ENCODE results near the gene PSMB11. TPM values are rescaled to one million over a fixed set of nuclear protein-coding genes. Genes with fewer than 3 reads are reported as not detected.

PSMB11 gene
- total RNA-seq, 2 donors from 2014 or later, result not detected

DNA sequence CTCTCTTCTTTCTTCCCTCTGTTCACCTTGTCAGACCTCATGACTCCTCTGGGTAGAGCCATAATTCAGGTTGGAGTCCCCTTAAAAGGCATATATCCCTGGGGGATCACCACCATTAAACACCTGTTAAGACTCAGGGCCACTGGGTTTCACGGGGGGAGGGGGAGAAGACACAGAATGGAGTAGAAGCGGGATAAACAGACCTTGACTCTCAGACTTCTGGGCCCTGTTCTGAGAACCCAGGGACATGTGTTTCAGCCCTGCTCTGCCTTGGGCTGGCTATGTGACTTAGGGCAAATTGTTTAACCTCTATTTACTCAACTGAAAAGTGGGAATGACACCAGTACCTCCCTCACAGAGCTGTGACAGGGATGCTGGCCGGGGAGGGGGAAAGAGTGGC is 10.7 kb downstream of the PSMB11 start:
- H3K27me3 ChIP-seq, result no peaks in the 10 kb centered on the region
- no peaks in the 10 kb centered on the region for H3K36me3 ChIP-seq
- peaks cover 5% of the 10 kb centered on the region for H3K4me1 ChIP-seq
- H3K4me3 ChIP-seq, result no peak overlapping the region
- TF ChIP-seq, protein P1, sequence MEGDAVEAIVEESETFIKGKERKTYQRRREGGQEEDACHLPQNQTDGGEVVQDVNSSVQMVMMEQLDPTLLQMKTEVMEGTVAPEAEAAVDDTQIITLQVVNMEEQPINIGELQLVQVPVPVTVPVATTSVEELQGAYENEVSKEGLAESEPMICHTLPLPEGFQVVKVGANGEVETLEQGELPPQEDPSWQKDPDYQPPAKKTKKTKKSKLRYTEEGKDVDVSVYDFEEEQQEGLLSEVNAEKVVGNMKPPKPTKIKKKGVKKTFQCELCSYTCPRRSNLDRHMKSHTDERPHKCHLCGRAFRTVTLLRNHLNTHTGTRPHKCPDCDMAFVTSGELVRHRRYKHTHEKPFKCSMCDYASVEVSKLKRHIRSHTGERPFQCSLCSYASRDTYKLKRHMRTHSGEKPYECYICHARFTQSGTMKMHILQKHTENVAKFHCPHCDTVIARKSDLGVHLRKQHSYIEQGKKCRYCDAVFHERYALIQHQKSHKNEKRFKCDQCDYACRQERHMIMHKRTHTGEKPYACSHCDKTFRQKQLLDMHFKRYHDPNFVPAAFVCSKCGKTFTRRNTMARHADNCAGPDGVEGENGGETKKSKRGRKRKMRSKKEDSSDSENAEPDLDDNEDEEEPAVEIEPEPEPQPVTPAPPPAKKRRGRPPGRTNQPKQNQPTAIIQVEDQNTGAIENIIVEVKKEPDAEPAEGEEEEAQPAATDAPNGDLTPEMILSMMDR (IDR thresholded peaks at IDR 0.05), result no peak
- no peaks in the 10 kb centered on the region for H3K9me3 ChIP-seq
- intact Hi-C loops (cut with DNase I), result no loop called here
- H3K27ac ChIP-seq, result no peak overlapping the region
- H3K9ac ChIP-seq (ENCODE audit: low read depth in 2 of 2, low read length in 2 of 2), result no peak overlapping the region
- no peak for DNase-seq

DNA sequence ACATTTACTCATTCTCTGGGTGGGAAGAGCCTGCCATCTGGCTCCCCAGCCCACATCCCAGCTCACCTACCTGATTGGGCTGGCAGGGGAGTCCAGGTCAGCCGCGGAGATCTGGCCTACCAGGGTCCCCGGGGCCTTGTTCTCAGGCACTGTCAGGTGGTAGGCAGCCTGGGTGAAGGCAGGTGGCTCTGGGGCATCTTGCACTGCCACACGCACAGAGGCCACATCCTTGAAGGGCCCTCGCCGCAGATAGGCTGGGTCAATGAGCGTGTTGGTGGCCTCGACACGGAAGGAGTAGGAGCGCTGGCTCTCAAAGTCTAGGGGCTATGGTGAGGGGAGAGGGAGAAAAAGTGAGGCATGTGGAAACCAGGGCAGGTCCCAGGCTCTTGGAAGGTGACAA is 11.4 kb downstream of the PSMB11 start:
- no peak for DNase-seq
- H3K9ac ChIP-seq (ENCODE audit: low read depth in 2 of 2, low read length in 2 of 2), result no peak overlapping the region
- no peaks in the 10 kb centered on the region for H3K9me3 ChIP-seq
- intact Hi-C loops (cut with DNase I), result no loop called here
- no peaks in the 10 kb centered on the region for H3K36me3 ChIP-seq
- no peak overlapping the region for H3K4me3 ChIP-seq
- TF ChIP-seq, protein P1 (IDR thresholded peaks at IDR 0.05), result no peak
- no peaks in the 10 kb centered on the region for H3K27me3 ChIP-seq
- H3K27ac ChIP-seq, result no peak overlapping the region
- H3K4me1 ChIP-seq, result peaks cover 5% of the 10 kb centered on the region

DNA sequence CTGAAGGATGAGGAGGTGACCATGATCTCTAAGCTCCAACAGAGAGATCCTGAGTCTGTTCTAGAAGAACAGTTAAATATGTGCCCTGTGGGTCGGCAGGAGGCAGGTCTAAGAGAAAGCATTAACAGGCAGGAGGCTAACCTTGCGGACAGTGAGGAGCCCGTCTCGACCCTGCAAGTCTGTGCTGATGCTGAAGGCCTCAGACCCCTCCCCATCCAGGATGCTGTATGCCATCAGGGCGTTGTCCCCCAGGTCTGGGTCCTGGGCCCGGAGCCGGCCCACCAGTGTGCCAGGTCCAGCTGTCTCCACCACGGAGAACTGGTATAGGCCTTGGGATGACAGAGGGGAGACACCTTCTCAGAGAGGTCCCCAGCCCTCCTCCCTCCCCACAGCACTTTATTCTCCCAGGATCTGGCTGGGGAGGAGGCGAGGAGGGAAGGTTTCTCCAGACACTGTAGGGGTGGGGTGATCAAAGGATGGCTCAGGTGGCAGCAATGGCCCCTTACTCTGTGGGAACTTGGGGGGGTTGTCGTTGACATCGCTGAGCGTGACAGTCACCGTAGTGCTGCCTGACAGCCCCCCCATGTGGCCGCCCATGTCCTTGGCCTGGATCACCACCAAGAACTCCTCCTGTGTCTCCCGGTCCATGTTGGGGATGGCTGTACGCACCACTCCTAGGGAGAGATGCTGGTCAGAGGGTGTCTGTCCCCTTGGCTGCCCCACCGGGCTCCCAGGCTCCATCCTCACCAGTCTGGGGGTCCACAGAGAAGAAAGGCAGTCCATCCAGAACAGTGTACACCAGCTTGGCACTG is 12.2 kb downstream of the PSMB11 start:
- intact Hi-C loops (cut with DNase I), result no loop called here
- Histone ChIP-seq H3K27ac (no peak overlapping the region), H3K9ac (ENCODE audit: low read depth in 2 of 2, low read length in 2 of 2) (no peak overlapping the region), H3K27me3 (no peaks in the 10 kb centered on the region), H3K9me3 (no peaks in the 10 kb centered on the region), H3K4me3 (no peak overlapping the region), H3K36me3 (no peaks in the 10 kb centered on the region), H3K4me1 (peaks cover 5% of the 10 kb centered on the region)
- DNase-seq, result no peak
- TF ChIP-seq, protein P1 (IDR thresholded peaks at IDR 0.05), result no peak

DNA sequence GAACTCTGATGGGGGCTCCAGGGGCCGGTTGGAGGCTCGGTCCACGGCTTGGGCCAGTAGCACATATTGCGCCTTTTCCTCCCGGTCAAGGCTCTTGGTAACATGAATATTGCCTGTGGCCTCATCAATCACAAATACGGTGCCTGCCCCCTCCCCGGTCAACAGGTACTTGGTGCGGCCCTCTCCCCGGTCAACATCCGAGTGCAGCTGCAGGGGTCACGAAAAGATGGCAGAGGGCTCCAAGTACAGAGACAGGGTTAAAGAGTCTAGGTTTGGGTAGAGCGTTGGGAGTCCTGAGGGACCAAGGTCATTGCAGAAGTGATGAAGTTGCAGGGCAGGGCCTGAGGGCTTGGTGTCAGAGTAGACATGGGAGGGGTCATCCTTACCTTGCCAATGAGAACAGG is 13.1 kb downstream of the PSMB11 start:
- Histone ChIP-seq H3K27ac (no peak overlapping the region), H3K9ac (ENCODE audit: low read depth in 2 of 2, low read length in 2 of 2) (no peak overlapping the region), H3K4me3 (no peak overlapping the region), H3K9me3 (no peaks in the 10 kb centered on the region), H3K36me3 (peaks cover 2% of the 10 kb centered on the region), H3K4me1 (peaks cover 5% of the 10 kb centered on the region), H3K27me3 (no peaks in the 10 kb centered on the region)
- intact Hi-C loops (cut with DNase I), result no loop called here
- no peak for DNase-seq
- TF ChIP-seq, protein P1 (IDR thresholded peaks at IDR 0.05), result no peak

DNA sequence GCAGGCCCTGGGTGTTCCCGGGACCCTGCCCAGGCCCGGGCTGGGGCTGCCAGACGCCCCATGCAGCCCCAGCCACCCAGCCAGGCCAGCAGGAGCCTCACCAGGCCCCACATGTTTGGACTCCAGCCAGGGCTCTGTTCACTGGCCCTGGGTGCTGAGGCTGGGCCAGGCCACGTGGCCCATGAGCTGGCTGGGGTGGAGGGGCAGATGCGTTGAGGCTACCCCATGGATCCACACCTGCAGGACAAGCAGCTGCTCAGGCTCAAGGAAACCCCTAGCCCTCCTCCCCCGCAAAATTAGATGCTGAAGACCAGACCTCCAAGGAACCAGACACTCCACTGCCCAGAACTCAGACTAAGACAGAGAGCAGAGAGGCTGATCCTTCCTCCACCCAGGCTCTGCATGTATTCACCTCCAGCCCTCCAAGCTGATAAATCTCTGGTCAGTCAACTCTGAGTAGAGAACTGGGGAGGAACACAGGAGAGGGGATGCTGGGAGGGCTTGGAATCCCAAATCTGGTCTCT is 13.7 kb downstream of the PSMB11 start:
- no peaks in the 10 kb centered on the region for H3K27me3 ChIP-seq
- no peak overlapping the region for H3K4me3 ChIP-seq
- no peak overlapping the region for H3K27ac ChIP-seq
- peaks cover 5% of the 10 kb centered on the region for H3K4me1 ChIP-seq
- DNase-seq, result no peak
- TF ChIP-seq, protein P1 (IDR thresholded peaks at IDR 0.05), result no peak
- intact Hi-C loops (cut with DNase I), result no loop called here
- H3K9ac ChIP-seq (ENCODE audit: low read depth in 2 of 2, low read length in 2 of 2), result no peak overlapping the region
- H3K9me3 ChIP-seq, result no peaks in the 10 kb centered on the region
- peaks cover 4% of the 10 kb centered on the region for H3K36me3 ChIP-seq
